ENCODE results near the gene HOXC10. TPM values are rescaled to one million over a fixed set of nuclear protein-coding genes. Genes with fewer than 3 reads are reported as not detected.

HOXC10 gene
- polyA plus RNA-seq, 4 donors = 1.2 TPM; not detected in 3

- H3K27me3 ChIP-seq (ENCODE audit: control insufficient read depth in 3 of 3, insufficient read depth in 3 of 3, low read length in 3 of 3) = peaks cover 24 to 99% (median 89%) of the 10 kb centered on the region in 3 donors
- WGBS, 3 donors = 4 to 5% (median 4%) methylated on average over 20 of the region's 20 CpGs
Measured at GRCh38 chr12:53954694-53955035, 30.3 kb upstream of the HOXC10 start, which contains the start of gene HOXC12. HOXC12 (plus strand) TSS chr12:53954903; CDS start chr12:53954930, 27 bp downstream.

GRCh38 chr12:53955036-53955775 lies 29.7 kb upstream of the HOXC10 start:
- Histone ChIP-seq H3K4me3 (ENCODE audit: low read depth in 1 of 3, low read length in 3 of 3) (no peak overlapping the region), H3K36me3 (ENCODE audit: control insufficient read depth in 3 of 3, insufficient read depth in 2 of 3, low read depth in 1 of 3, low read length in 3 of 3) (no peaks in the 10 kb centered on the region)

More at GRCh38 chr12:53954694-53955035, 30.3 kb upstream of the HOXC10 start, which contains the start of gene HOXC12:
- Histone ChIP-seq H3K36me3 (ENCODE audit: control insufficient read depth in 3 of 3, insufficient read depth in 2 of 3, low read depth in 1 of 3, low read length in 3 of 3) (no peaks in the 10 kb centered on the region), H3K4me1 (ENCODE audit: control insufficient read depth in 3 of 3, insufficient read depth in 2 of 3, low read depth in 1 of 3, low read length in 2 of 3) (no peaks in the 10 kb centered on the region), H3K27ac (ENCODE audit: low read depth in 1 of 3, low read length in 2 of 3) (no peak within 1 kb of the TSS), H3K9me3 (ENCODE audit: control insufficient read depth in 2 of 2, insufficient read depth in 1 of 2, low read depth in 1 of 2, low read length in 1 of 2) (no peaks in the 10 kb centered on the region), H3K4me3 (ENCODE audit: low read depth in 1 of 3, low read length in 3 of 3) (no peak within 1 kb of the TSS)
- no peak for DNase-seq
- FAIRE-seq = no peak

GRCh38 chr12:53955776-53956250 lies 29.1 kb upstream of the HOXC10 start:
- H3K27me3 ChIP-seq (ENCODE audit: control insufficient read depth in 3 of 3, insufficient read depth in 3 of 3, low read length in 3 of 3) = peaks cover 22 to 99% (median 88%) of the 10 kb centered on the region in 3 donors
- no peak for DNase-seq
- no peak for FAIRE-seq

More at GRCh38 chr12:53955036-53955775, 29.7 kb upstream of the HOXC10 start:
- DNase-seq = no peak
- 4 to 7% (median 5%) methylated on average over 80 to 86 of the region's 86 CpGs for WGBS, 3 donors
- Histone ChIP-seq H3K9me3 (ENCODE audit: control insufficient read depth in 2 of 2, insufficient read depth in 1 of 2, low read depth in 1 of 2, low read length in 1 of 2) (no peaks in the 10 kb centered on the region), H3K27ac (ENCODE audit: low read depth in 1 of 3, low read length in 2 of 3) (no peak overlapping the region), H3K4me1 (ENCODE audit: control insufficient read depth in 3 of 3, insufficient read depth in 2 of 3, low read depth in 1 of 3, low read length in 2 of 3) (no peaks in the 10 kb centered on the region), H3K27me3 (ENCODE audit: control insufficient read depth in 3 of 3, insufficient read depth in 3 of 3, low read length in 3 of 3) (peaks cover 22 to 99% (median 89%) of the 10 kb centered on the region in 3 donors)
- no peak for FAIRE-seq

GRCh38 chr12:53956251-53956887 lies 28.6 kb upstream of the HOXC10 start:
- peaks cover 17 to 99% (median 88%) of the 10 kb centered on the region in 3 donors for H3K27me3 ChIP-seq (ENCODE audit: control insufficient read depth in 3 of 3, insufficient read depth in 3 of 3, low read length in 3 of 3)
- H3K9me3 ChIP-seq (ENCODE audit: control insufficient read depth in 2 of 2, insufficient read depth in 1 of 2, low read depth in 1 of 2, low read length in 1 of 2) = no peaks in the 10 kb centered on the region
- no peak overlapping the region for H3K4me3 ChIP-seq (ENCODE audit: low read depth in 1 of 3, low read length in 3 of 3)
- no peak for FAIRE-seq
- no peaks in the 10 kb centered on the region for H3K36me3 ChIP-seq (ENCODE audit: control insufficient read depth in 3 of 3, insufficient read depth in 2 of 3, low read depth in 1 of 3, low read length in 3 of 3)
- 4 to 9% (median 8%) methylated on average over 25 of the region's 25 CpGs for WGBS, 3 donors
- H3K27ac ChIP-seq (ENCODE audit: low read depth in 1 of 3, low read length in 2 of 3) = no peak overlapping the region
- no peaks in the 10 kb centered on the region for H3K4me1 ChIP-seq (ENCODE audit: control insufficient read depth in 3 of 3, insufficient read depth in 2 of 3, low read depth in 1 of 3, low read length in 2 of 3)
- DNase-seq = no peak

More at GRCh38 chr12:53955776-53956250, 29.1 kb upstream of the HOXC10 start:
- Histone ChIP-seq H3K9me3 (ENCODE audit: control insufficient read depth in 2 of 2, insufficient read depth in 1 of 2, low read depth in 1 of 2, low read length in 1 of 2) (no peaks in the 10 kb centered on the region), H3K4me3 (ENCODE audit: low read depth in 1 of 3, low read length in 3 of 3) (no peak overlapping the region), H3K27ac (ENCODE audit: low read depth in 1 of 3, low read length in 2 of 3) (no peak overlapping the region), H3K4me1 (ENCODE audit: control insufficient read depth in 3 of 3, insufficient read depth in 2 of 3, low read depth in 1 of 3, low read length in 2 of 3) (no peaks in the 10 kb centered on the region), H3K36me3 (ENCODE audit: control insufficient read depth in 3 of 3, insufficient read depth in 2 of 3, low read depth in 1 of 3, low read length in 3 of 3) (no peaks in the 10 kb centered on the region)
- WGBS, 3 donors = 6 to 9% (median 9%) methylated on average over 10 of the region's 10 CpGs

GRCh38 chr12:53956914-53957536 lies 27.9 kb upstream of the HOXC10 start:
- no peak for DNase-seq
- Histone ChIP-seq H3K27me3 (ENCODE audit: control insufficient read depth in 3 of 3, insufficient read depth in 3 of 3, low read length in 3 of 3) (peaks cover 14 to 99% (median 88%) of the 10 kb centered on the region in 3 donors), H3K27ac (ENCODE audit: low read depth in 1 of 3, low read length in 2 of 3) (no peak overlapping the region), H3K9me3 (ENCODE audit: control insufficient read depth in 2 of 2, insufficient read depth in 1 of 2, low read depth in 1 of 2, low read length in 1 of 2) (no peaks in the 10 kb centered on the region), H3K4me3 (ENCODE audit: low read depth in 1 of 3, low read length in 3 of 3) (no peak overlapping the region), H3K36me3 (ENCODE audit: control insufficient read depth in 3 of 3, insufficient read depth in 2 of 3, low read depth in 1 of 3, low read length in 3 of 3) (no peaks in the 10 kb centered on the region), H3K4me1 (ENCODE audit: control insufficient read depth in 3 of 3, insufficient read depth in 2 of 3, low read depth in 1 of 3, low read length in 2 of 3) (no peaks in the 10 kb centered on the region)
- 10 to 23% (median 12%) methylated on average over 11 of the region's 11 CpGs for WGBS, 3 donors
- no peak for FAIRE-seq

- FAIRE-seq = no peak
- Histone ChIP-seq H3K4me1 (ENCODE audit: control insufficient read depth in 3 of 3, insufficient read depth in 2 of 3, low read depth in 1 of 3, low read length in 2 of 3) (peaks cover 0 to under 1% (median 0%) of the 10 kb centered on the region in 3 donors), H3K27ac (ENCODE audit: low read depth in 1 of 3, low read length in 2 of 3) (no peak overlapping the region), H3K9me3 (ENCODE audit: control insufficient read depth in 2 of 2, insufficient read depth in 1 of 2, low read depth in 1 of 2, low read length in 1 of 2) (no peaks in the 10 kb centered on the region), H3K4me3 (ENCODE audit: low read depth in 1 of 3, low read length in 3 of 3) (no peak overlapping the region), H3K36me3 (ENCODE audit: control insufficient read depth in 3 of 3, insufficient read depth in 2 of 3, low read depth in 1 of 3, low read length in 3 of 3) (no peaks in the 10 kb centered on the region), H3K27me3 (ENCODE audit: control insufficient read depth in 3 of 3, insufficient read depth in 3 of 3, low read length in 3 of 3) (peaks cover 14 to 99% (median 83%) of the 10 kb centered on the region in 3 donors)
- DNase-seq = no peak
- 14 to 20% (median 16%) methylated on average over 3 of the region's 3 CpGs for WGBS, 3 donors
Measured at GRCh38 chr12:53958128-53958527, 26.8 kb upstream of the HOXC10 start.

- no peaks in the 10 kb centered on the region for H3K9me3 ChIP-seq (ENCODE audit: control insufficient read depth in 2 of 2, insufficient read depth in 1 of 2, low read depth in 1 of 2, low read length in 1 of 2)
- H3K4me3 ChIP-seq (ENCODE audit: low read depth in 1 of 3, low read length in 3 of 3) = no peak overlapping the region
- H3K27me3 ChIP-seq (ENCODE audit: control insufficient read depth in 3 of 3, insufficient read depth in 3 of 3, low read length in 3 of 3) = peaks cover 14 to 99% (median 83%) of the 10 kb centered on the region in 3 donors
- 8 to 16% (median 10%) methylated on average over 4 of the region's 4 CpGs for WGBS, 3 donors
- no peaks in the 10 kb centered on the region for H3K36me3 ChIP-seq (ENCODE audit: control insufficient read depth in 3 of 3, insufficient read depth in 2 of 3, low read depth in 1 of 3, low read length in 3 of 3)
- no peak for DNase-seq
- no peak overlapping the region for H3K27ac ChIP-seq (ENCODE audit: low read depth in 1 of 3, low read length in 2 of 3)
- no peak for FAIRE-seq
- H3K4me1 ChIP-seq (ENCODE audit: control insufficient read depth in 3 of 3, insufficient read depth in 2 of 3, low read depth in 1 of 3, low read length in 2 of 3) = peaks cover 0 to 4% (median 0%) of the 10 kb centered on the region in 3 donors
Measured at GRCh38 chr12:53959314-53959713, 25.6 kb upstream of the HOXC10 start.

Data from small intestine (tissue), 7 donors.